ENCODE results near the gene FILIP1L. TPM values are rescaled to one million over a fixed set of nuclear protein-coding genes. Genes with fewer than 3 reads are reported as not detected.

Gene FILIP1L
- total and polyA plus RNA-seq, 2 of the 8 experiments (the other 6 are each of a cell fraction or from before 2014, with no cell fraction given) = 0.06 to 0.09 TPM

DNA sequence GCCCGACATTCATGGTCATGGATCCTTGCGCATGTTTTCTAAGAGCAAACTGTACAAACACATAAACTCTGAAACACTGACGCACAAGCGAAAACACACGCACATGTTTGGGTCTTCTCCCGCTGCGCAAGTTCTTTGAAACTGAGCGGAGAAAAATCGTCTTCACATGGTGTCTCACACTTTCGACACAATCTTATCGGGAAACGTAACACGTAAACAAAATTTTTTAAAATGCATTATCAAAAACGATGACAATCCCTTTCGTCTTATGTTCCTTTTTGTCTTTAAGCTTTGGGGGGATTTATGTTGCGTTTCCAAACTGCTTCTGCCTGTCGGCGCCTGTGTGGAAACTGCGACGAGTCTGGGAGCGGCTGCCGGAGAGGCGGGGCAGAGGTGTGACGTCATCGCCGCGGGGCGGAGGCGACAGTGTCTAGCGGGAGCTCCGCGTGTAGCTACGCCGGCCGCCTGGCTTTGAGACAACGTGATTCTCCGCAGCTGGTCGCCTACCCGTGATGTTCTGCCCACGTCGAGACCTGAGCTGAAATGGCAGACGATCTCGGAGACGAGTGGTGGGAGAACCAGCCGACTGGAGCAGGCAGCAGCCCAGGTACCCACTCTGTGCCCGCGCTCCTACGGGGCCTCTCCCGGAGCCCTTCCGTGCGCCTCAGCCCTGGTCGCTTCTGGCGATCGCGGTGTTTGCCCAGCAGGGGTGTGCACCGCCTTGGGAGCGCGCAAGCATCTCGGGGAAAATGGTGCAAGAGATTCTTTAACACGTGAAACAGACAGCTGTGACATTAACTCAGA, 296.7 kb downstream of the FILIP1L start, which contains the start of gene CMSS1 (continued):
- TF ChIP-seq CHD7 (IDR thresholded peaks at IDR 0.05; ENCODE audit: insufficient replicate concordance, low read length) (no peak), RNF2 (IDR thresholded peaks at IDR 0.05; ENCODE audit: borderline replicate concordance, low read depth, low read length, missing control alignments, poor library complexity, severe bottlenecking) (no peak), RBBP5 (IDR thresholded peaks at IDR 0.05; ENCODE audit: borderline replicate concordance, low read depth, low read length) (peak; percentile 71), BRCA1 (IDR thresholded peaks at IDR 0.05; ENCODE audit: low read depth, low read length) (no peak), KDM4A (IDR thresholded peaks at IDR 0.05; ENCODE audit: low read depth, low read length, severe bottlenecking) (peak; percentile 89), EZH2 (IDR thresholded peaks at IDR 0.05; ENCODE audit: low read depth, low read length, severe bottlenecking) (no peak), JUN (IDR thresholded peaks at IDR 0.05; ENCODE audit: low read depth, low read length) (no peak)
- TF ChIP-seq, protein P1, sequence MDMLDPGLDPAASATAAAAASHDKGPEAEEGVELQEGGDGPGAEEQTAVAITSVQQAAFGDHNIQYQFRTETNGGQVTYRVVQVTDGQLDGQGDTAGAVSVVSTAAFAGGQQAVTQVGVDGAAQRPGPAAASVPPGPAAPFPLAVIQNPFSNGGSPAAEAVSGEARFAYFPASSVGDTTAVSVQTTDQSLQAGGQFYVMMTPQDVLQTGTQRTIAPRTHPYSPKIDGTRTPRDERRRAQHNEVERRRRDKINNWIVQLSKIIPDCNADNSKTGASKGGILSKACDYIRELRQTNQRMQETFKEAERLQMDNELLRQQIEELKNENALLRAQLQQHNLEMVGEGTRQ (IDR thresholded peaks at IDR 0.05; ENCODE audit: low read length) = no peak

Measured in H1 (cell line).